ENCODE measurements around the gene NCAM1. TPM values are rescaled to one million over a fixed set of nuclear protein-coding genes. Genes with fewer than 3 reads are reported as not detected.

NCAM1 gene
- total and polyA plus RNA-seq, 9 of the 15 experiments (the other 6 are each of a cell fraction or from before 2014, with no cell fraction given) = 0.09 to 0.23 TPM; not detected in 7

DNA sequence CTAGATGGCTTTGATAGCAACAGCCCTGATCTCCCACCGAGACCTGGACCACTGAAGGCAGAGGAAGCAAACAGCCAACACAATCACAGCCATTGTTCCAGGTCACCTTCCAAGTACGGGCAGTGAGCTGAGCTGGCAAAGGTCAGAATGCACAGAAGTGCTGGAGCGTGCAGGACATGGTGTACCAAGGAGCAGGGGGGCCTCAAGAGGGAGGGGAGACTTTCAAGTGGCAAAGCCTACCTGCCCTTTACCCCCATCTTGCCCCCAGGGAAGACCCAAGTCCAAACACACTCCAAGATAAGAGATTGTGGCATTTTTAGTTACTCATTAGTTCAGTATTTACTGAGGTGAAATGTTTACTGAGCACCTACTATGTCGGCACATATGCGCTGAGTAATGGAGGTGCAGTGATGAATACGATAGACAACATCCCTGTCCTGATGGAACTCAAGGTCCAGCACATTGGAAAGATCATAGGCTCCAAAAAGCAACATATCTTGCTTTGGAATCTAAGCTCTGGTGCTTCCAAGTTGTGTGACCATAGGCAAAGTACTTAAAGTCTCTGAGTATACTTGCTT is 327.2 kb downstream of the NCAM1 start:
- ChIA-PET POLR2A (no interaction called here), CTCF (ENCODE audit: low intra/inter-chr PET ratio) (no interaction called here)
- intact Hi-C loops (cut with micrococcal nuclease) (loop anchor here (2.0 to 5.0 kb wide), 3 partner anchors 490 to 1066 kb away; no protein-coding TSS in a partner anchor), in situ Hi-C loops (cut with MboI) (loop anchor here (10.0 kb wide), 1 partner anchor 704 kb away; no protein-coding TSS in a partner anchor)
- Histone ChIP-seq H3K79me2 (ENCODE audit: control insufficient read depth, insufficient read depth, low read length) (no peaks in the 10 kb centered on the region), H3K4me2 (ENCODE audit: insufficient read depth, low read length) (no peak overlapping the region), H3K4me1 (replicated peaks in 1 of 2; ENCODE audit: control insufficient read depth in 2 of 2, insufficient read depth in 2 of 2, low read length in 2 of 2) (no peaks in the 10 kb centered on the region), H3K27ac (ENCODE audit: extremely low read depth, low read depth, low read length) (no peak overlapping the region), H3K36me3 (ENCODE audit: control insufficient read depth, insufficient read depth, low read length) (no peaks in the 10 kb centered on the region), H2AFZ (ENCODE audit: low read depth, low read length) (no peak overlapping the region), H3K9ac (ENCODE audit: insufficient read depth in 1 of 2, low read depth in 2 of 2, low read length in 2 of 2) (no peak overlapping the region), H3K27me3 (ENCODE audit: control insufficient read depth in 2 of 2, insufficient read depth in 2 of 2, low read length in 2 of 2) (peaks cover 2 to 35% of the 10 kb centered on the region in 2 experiments; a peak in 4 of 5 replicates), H4K20me1 (replicated peaks; ENCODE audit: control insufficient read depth, insufficient read depth, low read length) (no peaks in the 10 kb centered on the region; the same call in 1 of the 2 replicates), H3K9me3 (replicated peaks; ENCODE audit: control insufficient read depth, insufficient read depth, low read depth, low read length) (no peaks in the 10 kb centered on the region), H3K4me3 (no peak overlapping the region), H3K9me1 (ENCODE audit: control insufficient read depth, insufficient read depth, low read length) (no peaks in the 10 kb centered on the region)
- no TSS peak for BruUV-seq (replicated peaks)
- no peak for FAIRE-seq
- 0% methylated on average over 6 of the region's 6 CpGs for WGBS (ENCODE audit: insufficient coverage, low coverage, missing lambda C conversion rate)
- no peak for TF ChIP-seq BRCA1 (IDR thresholded peaks at IDR 0.05)
- TF ChIP-seq BRCA1 (CRISPR knock-in tag; IDR thresholded peaks at IDR 0.05) = no peak
- no peak for TF ChIP-seq EP300 (IDR thresholded peaks at IDR 0.05; ENCODE audit: low read length)
- no peak for TF ChIP-seq LCOR (CRISPR knock-in tag; IDR thresholded peaks at IDR 0.05)
- no peak for TF ChIP-seq COPS2 (conservative IDR thresholded peaks at IDR 0.05)
- no peak for TF ChIP-seq ZNF212 (CRISPR knock-in tag; IDR thresholded peaks at IDR 0.05)
- TF ChIP-seq NFE2L1 (tag; IDR thresholded peaks at IDR 0.05; ENCODE audit: borderline replicate concordance, low read depth) = no peak
- no peak for TF ChIP-seq ZNF639 (CRISPR knock-in tag; conservative IDR thresholded peaks at IDR 0.05 in 1 of 2, IDR thresholded peaks at IDR 0.05 in 1 of 2)
- no peak for TF ChIP-seq NCOA6 (IDR thresholded peaks at IDR 0.05)
- no peak for TF ChIP-seq HNRNPUL1 (IDR thresholded peaks at IDR 0.05; ENCODE audit: low read length)
- no peak for TF ChIP-seq XRCC5 (IDR thresholded peaks at IDR 0.05; ENCODE audit: low read depth, low read length)
- no peak for TF ChIP-seq ZNF778 (CRISPR knock-in tag; IDR thresholded peaks at IDR 0.05)
- no peak for TF ChIP-seq RBM14 (IDR thresholded peaks at IDR 0.05; ENCODE audit: borderline replicate concordance, insufficient read depth, low read depth, low read length)
- TF ChIP-seq ZC3H8 (IDR thresholded peaks at IDR 0.05) = no peak
- TF ChIP-seq, protein P1, sequence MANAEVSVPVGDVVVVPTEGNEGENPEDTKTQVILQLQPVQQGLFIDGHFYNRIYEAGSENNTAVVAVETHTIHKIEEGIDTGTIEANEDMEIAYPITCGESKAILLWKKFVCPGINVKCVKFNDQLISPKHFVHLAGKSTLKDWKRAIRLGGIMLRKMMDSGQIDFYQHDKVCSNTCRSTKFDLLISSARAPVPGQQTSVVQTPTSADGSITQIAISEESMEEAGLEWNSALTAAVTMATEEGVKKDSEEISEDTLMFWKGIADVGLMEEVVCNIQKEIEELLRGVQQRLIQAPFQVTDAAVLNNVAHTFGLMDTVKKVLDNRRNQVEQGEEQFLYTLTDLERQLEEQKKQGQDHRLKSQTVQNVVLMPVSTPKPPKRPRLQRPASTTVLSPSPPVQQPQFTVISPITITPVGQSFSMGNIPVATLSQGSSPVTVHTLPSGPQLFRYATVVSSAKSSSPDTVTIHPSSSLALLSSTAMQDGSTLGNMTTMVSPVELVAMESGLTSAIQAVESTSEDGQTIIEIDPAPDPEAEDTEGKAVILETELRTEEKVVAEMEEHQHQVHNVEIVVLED (CRISPR knock-in tag; IDR thresholded peaks at IDR 0.05) = no peak
- TF ChIP-seq SMARCA5 (IDR thresholded peaks at IDR 0.05) = no peak
- TF ChIP-seq MYNN (IDR thresholded peaks at IDR 0.05) = no peak
- TF ChIP-seq MYNN (CRISPR knock-in tag; IDR thresholded peaks at IDR 0.05) = no peak
- TF ChIP-seq ZNF707 (CRISPR knock-in tag; conservative IDR thresholded peaks at IDR 0.05) = no peak
- DNase-seq (ENCODE audit: extremely low read depth in 1 of 4, low spot score in 3 of 4) = no peak
- ATAC-seq = no peak

Measured in K562 (cell line).